ENCODE data around the gene RFTN1.

The RFTN1 gene

GRCh38 chr3:16399473-16399872 lies 114.0 kb downstream of the RFTN1 start:
- DNase-seq = no peak

- DNase-seq = no peak
Measured at GRCh38 chr3:16398648-16399047, 114.9 kb downstream of the RFTN1 start.

GRCh38 chr3:16396202-16396601 lies 117.3 kb downstream of the RFTN1 start:
- no peak for DNase-seq

GRCh38 chr3:16395212-16395611 lies 118.3 kb downstream of the RFTN1 start:
- DNase-seq = no peak

GRCh38 chr3:16394639-16395038 lies 118.9 kb downstream of the RFTN1 start:
- no peak for DNase-seq

GRCh38 chr3:16392717-16393116 lies 120.8 kb downstream of the RFTN1 start:
- no peak for DNase-seq

- DNase-seq = no peak
Measured at GRCh38 chr3:16392065-16392464, 121.4 kb downstream of the RFTN1 start.

GRCh38 chr3:16390581-16390980 lies 122.9 kb downstream of the RFTN1 start:
- no peak for DNase-seq

GRCh38 chr3:16388850-16389441 lies 124.6 kb downstream of the RFTN1 start:
- no peak for DNase-seq

- no peak for DNase-seq
Measured at GRCh38 chr3:16386561-16386960, 126.9 kb downstream of the RFTN1 start.

- no peak for DNase-seq
Measured at GRCh38 chr3:16385151-16385550, 128.3 kb downstream of the RFTN1 start.

- DNase-seq = no peak
Measured at GRCh38 chr3:16383864-16384263, 129.6 kb downstream of the RFTN1 start.

- DNase-seq = no peak
Measured at GRCh38 chr3:16382845-16383244, 130.7 kb downstream of the RFTN1 start.

GRCh38 chr3:16381426-16381825 lies 132.1 kb downstream of the RFTN1 start:
- no peak for DNase-seq

- DNase-seq = no peak
Measured at GRCh38 chr3:16380421-16380820, 133.1 kb downstream of the RFTN1 start.

- DNase-seq = no peak
Measured at GRCh38 chr3:16379838-16380237, 133.7 kb downstream of the RFTN1 start.

- no peak for DNase-seq
Measured at GRCh38 chr3:16378920-16379319, 134.6 kb downstream of the RFTN1 start.

GRCh38 chr3:16378415-16378814 lies 135.1 kb downstream of the RFTN1 start:
- no peak for DNase-seq

- no peak for DNase-seq
Measured at GRCh38 chr3:16377847-16378302, 135.6 kb downstream of the RFTN1 start.

- no peak for DNase-seq
Measured at GRCh38 chr3:16377196-16377595, 136.3 kb downstream of the RFTN1 start.

- no peak for DNase-seq
Measured at GRCh38 chr3:16375891-16376290, 137.6 kb downstream of the RFTN1 start.

GRCh38 chr3:16374935-16375245 lies 138.6 kb downstream of the RFTN1 start:
- no peak for DNase-seq

- no peak for DNase-seq
Measured at GRCh38 chr3:16374047-16374934, 139.2 kb downstream of the RFTN1 start.

- DNase-seq = no peak
Measured at GRCh38 chr3:16373341-16373946, 140.1 kb downstream of the RFTN1 start.

Data from retina (tissue), 1 donor.